Mesendoderm (in vitro differentiated cells): ENCODE results near the gene LITAF.
A peak's percentile ranks its signal among the peaks of the same experiment; 100 is the strongest.

Experiments used
- DNase-seq: peaks from one replicate; pipeline ENCODE4 v3.0.0; 2013
- H2AK5ac ChIP-seq: 2 replicates; pipeline ENCODE4 v1.6.1; 2013; ENCODE audit warnings: low read length, inconsistent platforms
- H2BK120ac ChIP-seq: 2 replicates; pipeline ENCODE4 v1.6.1; 2013; ENCODE audit warnings: low read depth, mild to moderate bottlenecking, low read length, moderate library complexity, mixed read lengths
- H2BK15ac ChIP-seq: replicated peaks from 2 replicates; pipeline ENCODE4 v1.6.1; 2013; ENCODE audit warnings: low read depth, mild to moderate bottlenecking, moderate library complexity
- H2BK5ac ChIP-seq: 2 replicates; pipeline ENCODE4 v1.6.1; 2013; ENCODE audit warnings: low read length, inconsistent platforms
- H3K18ac ChIP-seq: 2 replicates; pipeline ENCODE4 v1.6.1; 2013; ENCODE audit warnings: mild to moderate bottlenecking, low read length, mixed read lengths
- H3K23ac ChIP-seq: one replicate; pipeline ENCODE4 v1.6.1; 2013; ENCODE audit warnings: low read length
- H3K27ac ChIP-seq: 2 replicates; pipeline ENCODE4 v1.5.1; 2013; ENCODE audit warnings: low read depth, mild to moderate bottlenecking, inconsistent platforms, low read length, moderate library complexity
- H3K27me3 ChIP-seq: 2 replicates; pipeline ENCODE4 v1.6.1; 2013; ENCODE audit warnings: low read length, control low read depth, mild to moderate bottlenecking, inconsistent platforms; ENCODE audit not compliant: insufficient read depth, poor library complexity
- H3K36me3 ChIP-seq: 2 replicates; pipeline ENCODE4 v1.6.1; 2013; ENCODE audit warnings: low read length, inconsistent platforms; ENCODE audit not compliant: control insufficient read depth, insufficient read depth
- H3K4ac ChIP-seq: one replicate; pipeline ENCODE4 v1.6.1; 2013; ENCODE audit warnings: low read depth, mild to moderate bottlenecking, low read length, moderate library complexity
- H3K4me1 ChIP-seq: 2 replicates; pipeline ENCODE4 v1.6.1; 2013; ENCODE audit warnings: low read depth, low read length, inconsistent platforms; ENCODE audit not compliant: control insufficient read depth
- H3K4me2 ChIP-seq: 2 replicates; pipeline ENCODE4 v1.6.1; 2013; ENCODE audit warnings: low read length
- H3K4me3 ChIP-seq: 2 replicates; pipeline ENCODE4 v1.5.1; 2013; ENCODE audit warnings: mild to moderate bottlenecking, low read length
- H3K56ac ChIP-seq: one replicate; pipeline ENCODE4 v1.6.1; 2013; ENCODE audit warnings: low read length
- H3K79me1 ChIP-seq: 2 replicates; pipeline ENCODE4 v1.6.1; 2013; ENCODE audit warnings: low read length, inconsistent platforms
- H3K79me2 ChIP-seq: 2 replicates; pipeline ENCODE4 v1.6.1; 2013; ENCODE audit warnings: mild to moderate bottlenecking, low read length; ENCODE audit not compliant: control insufficient read depth, insufficient read depth
- H3K9ac ChIP-seq: 2 replicates; pipeline ENCODE4 v1.6.1; 2013; ENCODE audit warnings: low read length, inconsistent platforms
- H4K5ac ChIP-seq: one replicate; pipeline ENCODE4 v1.6.1; 2013; ENCODE audit warnings: low read length
- H4K8ac ChIP-seq: one replicate; pipeline ENCODE4 v1.6.1; 2013; ENCODE audit warnings: low read depth, mild to moderate bottlenecking, control low read depth, low read length, moderate library complexity
- WGBS: extraction: QIAGEN DNeasy Blood & Tissue Kit; methylation state at CpG from one replicate; pipeline ENCODE4 v1.1.7; 2013; ENCODE audit warnings: low lambda C conversion rate, missing lambda C conversion rate; ENCODE audit not compliant: insufficient coverage; ENCODE audit errors: extremely low coverage; 5-methylcytosine and 5-hydroxymethylcytosine counted together

The LITAF gene

DNA sequence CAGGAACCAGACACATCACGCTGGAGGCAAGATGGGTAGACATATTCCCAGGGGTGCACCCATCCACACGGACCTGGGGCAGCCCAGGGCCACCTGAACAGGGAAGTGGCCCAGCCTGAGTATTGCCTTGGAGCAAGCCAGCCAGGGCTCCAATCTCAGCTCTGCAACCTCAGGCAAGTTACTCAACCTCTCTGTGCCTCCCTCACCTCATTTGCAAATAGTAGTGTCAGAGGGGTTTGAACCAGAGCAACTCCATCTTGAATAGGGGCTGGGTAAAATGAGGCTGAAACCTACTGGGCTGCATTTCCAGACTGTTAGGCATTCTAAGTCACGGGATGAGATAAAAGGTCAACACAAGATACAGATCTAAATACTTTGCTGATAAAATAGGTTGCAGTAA, 46.4 kb upstream of the LITAF start:
- no CpG with 5 or more reads among the region's 3 CpGs for WGBS
- H3K27me3 ChIP-seq = no peaks in the 10 kb centered on the region
- no peak overlapping the region for H3K4ac ChIP-seq
- H3K79me1 ChIP-seq = no peaks in the 10 kb centered on the region
- H3K27ac ChIP-seq = no peak overlapping the region
- H3K4me1 ChIP-seq = no peaks in the 10 kb centered on the region
- H3K4me3 ChIP-seq = no peak overlapping the region
- no peak overlapping the region for H3K56ac ChIP-seq
- H3K4me2 ChIP-seq = no peak overlapping the region
- H3K36me3 ChIP-seq = no peaks in the 10 kb centered on the region
- H3K79me2 ChIP-seq = no peaks in the 10 kb centered on the region
- H3K18ac ChIP-seq = no peak overlapping the region
- H4K8ac ChIP-seq = no peak overlapping the region
- no peak overlapping the region for H2AK5ac ChIP-seq
- no peak overlapping the region for H2BK120ac ChIP-seq
- H4K5ac ChIP-seq = no peak overlapping the region
- no peak for DNase-seq
- no peak overlapping the region for H2BK15ac ChIP-seq
- no peak overlapping the region for H3K9ac ChIP-seq
- H3K23ac ChIP-seq = no peak overlapping the region
- H2BK5ac ChIP-seq = no peak overlapping the region

GRCh38 chr16:11632455-11632939, 45.8 kb upstream of the LITAF start:
- no peaks in the 10 kb centered on the region for H3K79me1 ChIP-seq
- H3K9ac ChIP-seq = no peak overlapping the region
- H3K4me3 ChIP-seq = no peak overlapping the region
- H2BK120ac ChIP-seq = no peak overlapping the region
- WGBS = no CpG with 5 or more reads among the region's 15 CpGs
- no peak overlapping the region for H2BK5ac ChIP-seq
- H3K36me3 ChIP-seq = no peaks in the 10 kb centered on the region
- no peak overlapping the region for H3K23ac ChIP-seq
- no peaks in the 10 kb centered on the region for H3K27me3 ChIP-seq
- no peak overlapping the region for H3K18ac ChIP-seq
- DNase-seq = peak; percentile 58
- no peak overlapping the region for H2BK15ac ChIP-seq
- no peaks in the 10 kb centered on the region for H3K4me1 ChIP-seq
- peak overlapping the region; percentile 47 for H3K56ac ChIP-seq
- no peak overlapping the region for H3K27ac ChIP-seq
- H3K4ac ChIP-seq = no peak overlapping the region
- no peak overlapping the region for H2AK5ac ChIP-seq
- no peak overlapping the region for H3K4me2 ChIP-seq
- H4K5ac ChIP-seq = no peak overlapping the region
- no peak overlapping the region for H4K8ac ChIP-seq
- no peaks in the 10 kb centered on the region for H3K79me2 ChIP-seq

DNA sequence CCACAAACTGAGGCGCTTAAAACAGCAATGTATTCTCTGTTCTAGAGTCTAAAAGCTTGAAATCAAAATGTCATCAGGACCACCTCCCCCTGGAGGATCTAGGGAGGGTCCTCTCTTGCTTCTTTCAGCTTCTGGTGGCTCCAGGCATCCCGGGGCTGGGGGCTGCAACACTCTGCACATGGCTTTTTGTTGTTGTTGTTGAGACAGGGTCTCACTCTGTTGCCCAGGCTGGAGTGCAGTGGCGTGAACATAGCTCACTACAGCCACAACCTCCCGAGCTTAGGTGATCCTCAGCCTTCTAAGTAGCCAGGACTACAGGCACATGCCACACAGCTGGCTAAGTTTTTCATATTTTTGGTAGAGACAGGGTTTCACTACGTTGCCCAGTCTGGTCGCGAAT, 44.5 kb upstream of the LITAF start:
- no peak overlapping the region for H4K5ac ChIP-seq
- no peak overlapping the region for H3K4me3 ChIP-seq
- no peak overlapping the region for H3K4me2 ChIP-seq
- no peaks in the 10 kb centered on the region for H3K36me3 ChIP-seq
- no peak overlapping the region for H3K56ac ChIP-seq
- H3K18ac ChIP-seq = no peak overlapping the region
- H2AK5ac ChIP-seq = no peak overlapping the region
- H3K27me3 ChIP-seq = no peaks in the 10 kb centered on the region
- no peak overlapping the region for H3K9ac ChIP-seq
- no peak overlapping the region for H3K27ac ChIP-seq
- no peak for DNase-seq
- no peaks in the 10 kb centered on the region for H3K4me1 ChIP-seq
- no peak overlapping the region for H3K23ac ChIP-seq
- H2BK120ac ChIP-seq = no peak overlapping the region
- no peak overlapping the region for H2BK15ac ChIP-seq
- no peak overlapping the region for H4K8ac ChIP-seq
- no peaks in the 10 kb centered on the region for H3K79me1 ChIP-seq
- H2BK5ac ChIP-seq = no peak overlapping the region
- H3K4ac ChIP-seq = no peak overlapping the region
- no CpG with 5 or more reads among the region's 7 CpGs for WGBS
- no peaks in the 10 kb centered on the region for H3K79me2 ChIP-seq

GRCh38 chr16:11630768-11631056, 44.0 kb upstream of the LITAF start:
- Histone ChIP-seq H4K8ac (no peak overlapping the region), H3K27me3 (no peaks in the 10 kb centered on the region), H3K56ac (no peak overlapping the region), H3K79me2 (no peaks in the 10 kb centered on the region), H3K4me3 (no peak overlapping the region), H3K27ac (no peak overlapping the region), H3K4me2 (no peak overlapping the region), H4K5ac (no peak overlapping the region), H3K4me1 (no peaks in the 10 kb centered on the region), H3K4ac (no peak overlapping the region), H3K79me1 (no peaks in the 10 kb centered on the region), H2BK15ac (no peak overlapping the region), H3K18ac (no peak overlapping the region), H3K9ac (no peak overlapping the region), H3K36me3 (no peaks in the 10 kb centered on the region), H2AK5ac (no peak overlapping the region), H2BK120ac (no peak overlapping the region), H2BK5ac (no peak overlapping the region), H3K23ac (no peak overlapping the region)
- no peak for DNase-seq
- WGBS = no CpG with 5 or more reads among the region's 6 CpGs

DNA sequence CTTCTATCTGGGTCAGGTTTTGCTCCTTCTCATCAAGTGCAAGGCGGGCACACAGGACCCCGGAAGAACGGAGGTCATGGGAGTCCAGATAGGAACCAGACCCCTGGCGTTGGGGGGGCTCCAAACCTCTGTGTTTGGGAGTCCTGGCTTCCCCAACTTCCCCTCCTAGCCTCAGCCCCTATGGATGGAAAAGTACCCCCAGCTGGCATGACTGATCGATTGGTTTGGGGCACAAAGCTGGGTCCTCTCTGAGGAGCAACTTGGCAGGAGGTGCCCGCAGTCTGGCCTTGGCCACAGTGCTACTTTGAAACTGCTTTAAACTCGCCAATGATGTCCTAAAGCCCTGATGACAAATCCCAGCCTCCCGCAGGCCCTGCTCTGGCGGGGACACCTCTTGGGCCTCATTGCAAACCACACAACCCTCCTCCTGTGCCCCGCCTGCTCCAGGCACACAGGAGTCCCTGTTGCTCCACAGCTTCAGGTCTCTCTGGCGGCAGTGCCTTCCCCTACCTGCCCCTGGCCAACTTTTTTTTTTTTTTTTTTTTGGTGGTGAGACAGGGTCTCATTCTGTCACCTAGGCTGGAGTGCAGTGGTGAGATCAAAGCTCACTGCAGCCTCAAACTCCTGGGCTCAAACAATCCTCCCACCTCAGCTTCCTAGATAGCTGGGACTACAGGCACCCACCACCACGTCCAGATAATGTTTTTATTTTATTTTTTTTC, 43.5 kb upstream of the LITAF start:
- no peaks in the 10 kb centered on the region for H3K79me2 ChIP-seq
- H3K27ac ChIP-seq = no peak overlapping the region
- no peak for DNase-seq
- H3K79me1 ChIP-seq = no peaks in the 10 kb centered on the region
- no peak overlapping the region for H4K5ac ChIP-seq
- no peak overlapping the region for H2BK5ac ChIP-seq
- no peak overlapping the region for H3K56ac ChIP-seq
- no peaks in the 10 kb centered on the region for H3K27me3 ChIP-seq
- WGBS = no CpG with 5 or more reads among the region's 12 CpGs
- H3K9ac ChIP-seq = no peak overlapping the region
- H3K36me3 ChIP-seq = no peaks in the 10 kb centered on the region
- no peak overlapping the region for H2BK120ac ChIP-seq
- H4K8ac ChIP-seq = no peak overlapping the region
- H2AK5ac ChIP-seq = no peak overlapping the region
- H3K18ac ChIP-seq = no peak overlapping the region
- H2BK15ac ChIP-seq = no peak overlapping the region
- H3K4me3 ChIP-seq = no peak overlapping the region
- H3K4ac ChIP-seq = no peak overlapping the region
- H3K23ac ChIP-seq = no peak overlapping the region
- no peak overlapping the region for H3K4me2 ChIP-seq
- H3K4me1 ChIP-seq = no peaks in the 10 kb centered on the region
